ENCODE measurements around the gene EEF1G. TPM values are rescaled to one million over a fixed set of nuclear protein-coding genes. Genes with fewer than 3 reads are reported as not detected.

Gene EEF1G
- total and polyA plus RNA-seq, 2 of the 13 experiments (the other 11 are each of a cell fraction or from before 2014, with no cell fraction given): 1,787 to 2,144 TPM

DNA sequence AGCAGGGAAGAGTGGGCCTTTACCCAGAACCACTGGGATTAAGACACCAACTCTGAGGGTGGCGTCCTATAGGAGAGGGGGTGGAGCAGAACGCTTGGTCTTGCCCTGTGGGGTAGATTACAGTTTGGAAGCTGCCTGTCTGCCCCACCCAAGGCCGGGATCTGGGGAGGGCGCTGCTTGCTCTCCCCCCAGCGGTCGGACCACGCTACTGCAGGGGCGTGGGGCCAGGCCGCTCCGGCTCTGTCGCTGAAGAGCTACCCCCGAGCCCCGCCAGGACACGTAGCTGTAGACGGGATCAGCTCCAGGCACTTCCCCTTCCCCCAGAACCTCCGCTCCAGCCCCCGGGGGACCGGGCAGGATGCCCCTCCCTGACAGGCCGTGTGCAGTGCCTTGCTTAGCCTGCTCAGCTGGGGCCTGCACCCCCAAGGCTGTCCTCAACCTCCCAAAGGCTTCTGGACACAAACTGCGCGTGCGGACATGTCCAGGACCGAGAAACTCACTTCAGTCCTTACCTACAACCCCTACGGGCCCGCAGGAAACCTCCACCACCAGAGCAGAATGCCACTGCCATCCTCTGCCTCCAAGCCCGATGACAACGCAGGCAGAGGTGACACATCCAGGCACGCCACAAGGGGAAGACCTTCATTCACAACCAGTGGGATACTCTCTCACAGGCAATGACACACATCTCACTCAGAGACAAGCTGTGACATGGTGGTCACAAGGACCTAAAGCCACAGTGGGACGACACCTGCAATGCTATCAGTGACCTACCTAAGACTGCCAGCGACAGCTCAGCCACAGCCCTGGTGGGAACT is 30.7 kb downstream of the EEF1G start (continued):
- TF ChIP-seq ARNT2 (CRISPR knock-in tag; IDR thresholded peaks at IDR 0.05; ENCODE audit: low read depth) (no peak; the same call in 1 of the 2 replicates), ZNF761 (CRISPR knock-in tag; conservative IDR thresholded peaks at IDR 0.05) (0 out of 2 replicates have a peak, but pooled peaks have one; percentile 41), MEIS2 (CRISPR knock-in tag; IDR thresholded peaks at IDR 0.05) (0 out of 2 replicates have a peak, but pooled peaks have one; percentile 38), KDM5A (IDR thresholded peaks at IDR 0.05; ENCODE audit: borderline replicate concordance, low read length) (no peak), RXRA (CRISPR knock-in tag; IDR thresholded peaks at IDR 0.05) (peak; percentile 54), AGO1 (IDR thresholded peaks at IDR 0.05; ENCODE audit: low read depth, low read length, poor library complexity, severe bottlenecking) (no peak), MXD1 (CRISPR knock-in tag; IDR thresholded peaks at IDR 0.05) (peak; percentile 58; the same call in 1 of the 2 replicates), MAZ (IDR thresholded peaks at IDR 0.05; ENCODE audit: borderline replicate concordance, low read depth, low read length) (no peak), MAZ (CRISPR knock-in tag; IDR thresholded peaks at IDR 0.05; ENCODE audit: low read depth) (peak; percentile 56; the same call in 1 of the 2 replicates), ARID3A (IDR thresholded peaks at IDR 0.05; ENCODE audit: low read depth, low read length) (no peak), ZNF30 (CRISPR knock-in tag; IDR thresholded peaks at IDR 0.05) (no peak), MED1 (CRISPR knock-in tag; IDR thresholded peaks at IDR 0.05) (peak; percentile 26; the same call in 1 of the 2 replicates), SALL1 (CRISPR knock-in tag; IDR thresholded peaks at IDR 0.05) (peak; percentile 61), KDM2A (CRISPR knock-in tag; IDR thresholded peaks at IDR 0.05; ENCODE audit: borderline replicate concordance, low read depth) (peak; percentile 45), FOSL2 (CRISPR knock-in tag; IDR thresholded peaks at IDR 0.05) (0 out of 2 replicates have a peak, but pooled peaks have one; percentile 26), TRAFD1 (CRISPR knock-in tag; IDR thresholded peaks at IDR 0.05; ENCODE audit: borderline replicate concordance) (0 out of 2 replicates have a peak, but pooled peaks have one; percentile 63), ZNF331 (CRISPR knock-in tag; IDR thresholded peaks at IDR 0.05) (peak; percentile 59; the same call in 1 of the 2 replicates), MAX (IDR thresholded peaks at IDR 0.05) (peak; percentile 48; the same call in 1 of the 2 replicates)
- TF ChIP-seq, protein P1, sequence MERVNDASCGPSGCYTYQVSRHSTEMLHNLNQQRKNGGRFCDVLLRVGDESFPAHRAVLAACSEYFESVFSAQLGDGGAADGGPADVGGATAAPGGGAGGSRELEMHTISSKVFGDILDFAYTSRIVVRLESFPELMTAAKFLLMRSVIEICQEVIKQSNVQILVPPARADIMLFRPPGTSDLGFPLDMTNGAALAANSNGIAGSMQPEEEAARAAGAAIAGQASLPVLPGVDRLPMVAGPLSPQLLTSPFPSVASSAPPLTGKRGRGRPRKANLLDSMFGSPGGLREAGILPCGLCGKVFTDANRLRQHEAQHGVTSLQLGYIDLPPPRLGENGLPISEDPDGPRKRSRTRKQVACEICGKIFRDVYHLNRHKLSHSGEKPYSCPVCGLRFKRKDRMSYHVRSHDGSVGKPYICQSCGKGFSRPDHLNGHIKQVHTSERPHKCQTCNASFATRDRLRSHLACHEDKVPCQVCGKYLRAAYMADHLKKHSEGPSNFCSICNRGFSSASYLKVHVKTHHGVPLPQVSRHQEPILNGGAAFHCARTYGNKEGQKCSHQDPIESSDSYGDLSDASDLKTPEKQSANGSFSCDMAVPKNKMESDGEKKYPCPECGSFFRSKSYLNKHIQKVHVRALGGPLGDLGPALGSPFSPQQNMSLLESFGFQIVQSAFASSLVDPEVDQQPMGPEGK (CRISPR knock-in tag; IDR thresholded peaks at IDR 0.05): peak; percentile 76

All from HepG2 (cell line).